GM21360 (cell line): ENCODE results near the gene SMYD3.

Source experiments
- ATAC-seq: cut with Tn5 transposase; IDR thresholded peaks from one replicate; pipeline ENCODE4 v1.9.1; 2021; ENCODE audit warnings: mild to moderate bottlenecking, moderate library complexity; ENCODE audit not compliant: unreplicated experiment

SMYD3 gene

GRCh38 chr1:246002725-246003441 is 504.2 kb downstream of the SMYD3 start:
- ATAC-seq = peak; percentile 57

GRCh38 chr1:246001837-246002230 is 505.2 kb downstream of the SMYD3 start:
- ATAC-seq = no peak

GRCh38 chr1:246001142-246001836 is 505.8 kb downstream of the SMYD3 start:
- no peak for ATAC-seq

GRCh38 chr1:246000638-246001015 is 506.5 kb downstream of the SMYD3 start:
- no peak for ATAC-seq

GRCh38 chr1:245999697-246000637 is 507.1 kb downstream of the SMYD3 start:
- peak; percentile 91 for ATAC-seq

- ATAC-seq = no peak
Measured at GRCh38 chr1:245997471-245998258, 509.4 kb downstream of the SMYD3 start.

GRCh38 chr1:245996811-245997210 is 510.3 kb downstream of the SMYD3 start:
- no peak for ATAC-seq

- no peak for ATAC-seq
Measured at GRCh38 chr1:245995474-245995873, 511.6 kb downstream of the SMYD3 start.

GRCh38 chr1:245991266-245991665 is 515.8 kb downstream of the SMYD3 start:
- no peak for ATAC-seq

GRCh38 chr1:245990315-245991022 is 516.6 kb downstream of the SMYD3 start:
- ATAC-seq = no peak

GRCh38 chr1:245988393-245989078 is 518.5 kb downstream of the SMYD3 start:
- ATAC-seq = no peak

- no peak for ATAC-seq
Measured at GRCh38 chr1:245987997-245988392, 519.1 kb downstream of the SMYD3 start.

GRCh38 chr1:245987577-245987976 is 519.5 kb downstream of the SMYD3 start:
- ATAC-seq = no peak

- no peak for ATAC-seq
Measured at GRCh38 chr1:245987219-245987545, 519.9 kb downstream of the SMYD3 start.

GRCh38 chr1:245986404-245987218 is 520.5 kb downstream of the SMYD3 start:
- no peak for ATAC-seq

- no peak for ATAC-seq
Measured at GRCh38 chr1:245984390-245985155, 522.5 kb downstream of the SMYD3 start.

GRCh38 chr1:245983294-245983967 is 523.6 kb downstream of the SMYD3 start:
- no peak for ATAC-seq
